GM19452 (cell line): ENCODE results near the gene TEDC1.

Source experiments
- ATAC-seq: cut with Tn5 transposase; IDR thresholded peaks from one replicate; pipeline ENCODE4 v1.9.1; 2021; ENCODE audit not compliant: unreplicated experiment

The TEDC1 gene

GRCh38 chr14:105495101-105495989 lies 4.3 kb downstream of the TEDC1 start:
- no peak for ATAC-seq

- no peak for ATAC-seq
Observed at GRCh38 chr14:105495990-105496830, 5.2 kb downstream of the TEDC1 start.

- no peak for ATAC-seq
Observed at GRCh38 chr14:105496831-105497591, 6.0 kb downstream of the TEDC1 start.

- ATAC-seq: no peak
Observed at GRCh38 chr14:105497671-105498429, 6.8 kb downstream of the TEDC1 start.

GRCh38 chr14:105498430-105499255 lies 7.6 kb downstream of the TEDC1 start:
- no peak for ATAC-seq

GRCh38 chr14:105499256-105500035 lies 8.4 kb downstream of the TEDC1 start:
- ATAC-seq: no peak

GRCh38 chr14:105500036-105500725 lies 9.1 kb downstream of the TEDC1 start:
- no peak for ATAC-seq

GRCh38 chr14:105500726-105501101 lies 9.7 kb downstream of the TEDC1 start:
- no peak for ATAC-seq

GRCh38 chr14:105501504-105502291 lies 10.7 kb downstream of the TEDC1 start:
- ATAC-seq: no peak

GRCh38 chr14:105502446-105503295 lies 11.6 kb downstream of the TEDC1 start:
- ATAC-seq: no peak

GRCh38 chr14:105503296-105503640 lies 12.2 kb downstream of the TEDC1 start:
- no peak for ATAC-seq

- ATAC-seq: no peak
Observed at GRCh38 chr14:105503935-105504692, 13.1 kb downstream of the TEDC1 start.

- ATAC-seq: no peak
Observed at GRCh38 chr14:105505101-105505500, 14.1 kb downstream of the TEDC1 start.

- ATAC-seq: no peak
Observed at GRCh38 chr14:105507247-105507646, 16.2 kb downstream of the TEDC1 start.

- no peak for ATAC-seq
Observed at GRCh38 chr14:105508069-105508468, 17.0 kb downstream of the TEDC1 start.

- ATAC-seq: no peak
Observed at GRCh38 chr14:105508601-105509000, 17.6 kb downstream of the TEDC1 start.
